ENCODE measurements around the gene CLCA4.

CLCA4 gene

GRCh38 chr1:86619313-86619712, 72.4 kb downstream of the CLCA4 start:
- FAIRE-seq: no peak

GRCh38 chr1:86621286-86621685, 74.4 kb downstream of the CLCA4 start:
- FAIRE-seq: no peak

Data from G401.6 (cell line).